HG03469 (cell line): ENCODE results near the gene MPRIP.
"Not testable (repeated sequence)": the region's sequence is repeated elsewhere in the genome, so short reads cannot be mapped to it uniquely, and the experiment has no call there.

Experiments
- ATAC-seq: cut with Tn5 transposase; IDR thresholded peaks from one replicate; pipeline ENCODE4 v1.9.1; 2021; ENCODE audit warnings: mild to moderate bottlenecking, moderate library complexity, moderate number of reproducible peaks; ENCODE audit not compliant: unreplicated experiment

Gene MPRIP

DNA sequence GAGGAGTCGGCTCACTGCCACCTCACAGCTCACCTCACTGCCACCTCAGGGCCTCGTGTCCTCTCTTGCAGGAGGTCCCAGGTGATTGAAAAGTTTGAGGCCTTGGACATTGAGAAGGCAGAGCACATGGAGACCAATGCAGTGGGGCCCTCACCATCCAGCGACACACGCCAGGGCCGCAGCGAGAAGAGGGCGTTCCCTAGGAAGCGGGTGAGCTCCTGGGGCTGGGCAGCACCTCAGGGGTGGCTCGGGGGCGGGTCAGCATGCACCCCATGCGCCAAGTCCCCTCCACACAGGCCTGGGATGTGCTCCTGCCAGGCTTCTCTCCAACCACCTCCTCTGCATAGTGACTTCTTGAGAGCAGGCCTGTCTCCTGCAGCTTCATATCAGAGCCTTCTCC, 100.3 kb downstream of the MPRIP start:
- ATAC-seq: no peak

DNA sequence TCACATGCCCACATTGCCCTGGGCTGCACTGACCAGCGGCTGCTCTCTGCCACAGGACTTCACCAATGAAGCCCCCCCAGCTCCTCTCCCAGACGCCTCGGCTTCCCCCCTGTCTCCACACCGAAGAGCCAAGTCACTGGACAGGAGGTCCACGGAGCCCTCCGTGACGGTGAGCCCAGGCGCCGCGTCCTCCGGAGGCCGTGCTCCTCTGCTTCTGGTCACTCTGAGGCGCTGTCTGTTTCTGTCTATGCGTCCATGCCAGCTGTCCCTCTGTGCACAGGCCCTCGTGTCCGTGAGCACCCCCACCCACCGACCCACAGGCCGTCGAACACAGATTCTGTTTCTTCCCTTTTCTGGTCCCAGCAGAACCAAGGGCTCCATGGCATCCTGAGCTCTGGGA, 101.2 kb downstream of the MPRIP start:
- no peak for ATAC-seq

DNA sequence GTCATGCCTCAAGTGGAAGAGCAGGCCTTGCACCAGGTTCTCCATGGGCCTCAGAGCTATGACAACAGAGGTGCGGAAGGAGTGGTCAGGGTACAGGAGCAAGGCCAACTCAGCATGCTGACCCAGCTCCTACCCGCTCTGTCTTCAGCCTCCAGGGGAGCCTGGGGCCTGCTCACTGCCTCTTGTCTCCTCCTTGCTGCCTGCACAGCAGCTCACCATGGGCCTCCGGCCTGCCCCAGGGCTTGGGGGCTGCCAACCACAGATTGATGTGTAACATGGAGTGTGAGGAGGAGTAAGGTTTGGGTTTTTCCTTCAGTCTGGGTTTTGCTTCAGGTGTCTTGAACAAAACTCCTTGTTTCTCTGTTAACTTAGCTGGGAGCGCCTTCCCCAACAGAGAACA, 101.8 kb downstream of the MPRIP start:
- no peak for ATAC-seq

DNA sequence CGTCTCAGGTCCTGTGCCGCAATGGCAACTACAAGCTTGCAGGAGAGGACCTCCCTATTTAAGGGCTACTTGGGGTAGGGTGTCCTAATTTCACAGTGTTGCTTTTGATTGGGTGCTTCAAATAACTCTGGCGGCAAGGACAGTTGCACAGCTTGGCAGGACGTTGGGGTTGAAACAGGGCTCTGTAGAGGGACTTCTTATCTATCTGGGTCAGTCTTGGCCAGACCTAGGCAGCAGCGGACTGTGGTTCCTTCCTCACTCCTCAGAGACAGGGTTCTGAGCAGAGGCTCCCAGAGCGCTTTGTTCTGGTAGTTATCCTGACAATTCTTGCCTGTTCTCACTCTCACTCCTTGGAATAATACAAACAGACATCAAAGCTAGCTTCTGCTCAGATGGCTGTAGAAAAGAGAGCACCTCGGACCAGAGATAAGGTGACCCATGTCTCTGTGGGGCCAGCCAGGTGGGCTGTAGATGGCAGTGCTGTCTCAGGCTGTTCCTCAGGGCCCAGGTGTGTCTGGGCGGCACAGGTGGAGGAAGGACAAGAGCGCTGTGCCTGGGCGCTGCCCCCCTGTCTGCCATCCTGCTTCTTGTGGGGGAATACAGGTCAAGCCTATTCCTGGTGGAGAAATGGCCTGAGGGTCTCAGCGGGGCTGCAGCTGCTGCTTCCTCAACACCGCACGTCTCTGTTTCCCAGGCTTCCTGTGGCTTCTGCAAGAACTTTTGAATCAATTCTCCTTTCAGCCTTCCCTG, 102.8 kb downstream of the MPRIP start:
- ATAC-seq: no peak

DNA sequence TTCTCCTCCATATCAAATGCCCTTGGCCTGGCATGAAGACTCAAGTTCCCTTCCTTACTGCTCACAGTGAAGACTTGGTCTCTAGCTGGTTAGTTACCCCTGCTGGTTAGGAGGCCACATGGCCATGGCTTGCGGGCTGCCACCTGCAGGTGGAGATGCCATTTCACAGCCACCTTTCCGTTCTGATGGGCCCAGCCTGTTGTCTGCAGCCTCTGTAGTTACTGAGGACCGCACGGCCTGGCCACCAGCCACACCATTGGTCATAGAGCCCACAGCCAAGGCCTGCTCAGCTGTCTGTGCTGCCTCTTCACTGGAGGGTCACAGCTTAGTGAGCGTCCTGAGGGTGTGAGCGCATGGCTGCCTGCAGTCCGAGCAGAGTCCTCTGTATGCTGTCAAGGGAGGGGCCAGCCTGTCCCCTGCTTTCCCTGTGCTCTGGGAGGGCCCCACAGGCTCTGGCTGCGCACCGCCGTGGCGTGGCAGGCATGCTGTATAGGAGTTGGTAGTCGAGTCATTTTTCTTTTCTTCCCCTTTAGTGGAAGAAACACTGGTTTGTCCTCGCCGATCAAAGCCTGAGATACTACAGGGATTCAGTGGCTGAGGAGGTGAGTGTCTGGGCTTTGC, 104.6 kb downstream of the MPRIP start:
- ATAC-seq: no peak

DNA sequence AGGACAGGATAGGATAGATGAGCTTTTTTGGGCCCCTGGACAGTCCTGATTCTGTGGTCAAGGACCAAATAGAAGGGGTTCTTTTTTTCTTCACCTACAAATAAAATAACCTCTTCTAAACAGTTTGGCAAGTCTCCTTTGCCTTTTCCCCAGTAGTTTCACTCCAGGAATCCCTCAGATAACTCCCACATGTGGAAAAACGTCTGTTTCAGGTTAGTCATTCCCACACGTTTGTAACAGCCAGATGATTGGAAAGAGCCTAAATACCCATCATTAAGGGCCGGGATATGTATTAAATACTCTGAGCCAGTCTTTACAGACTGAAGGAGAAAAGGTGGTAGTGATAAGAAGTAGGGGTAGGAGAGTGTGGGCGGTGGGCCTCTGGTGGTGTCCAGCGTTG, 105.6 kb downstream of the MPRIP start:
- no peak for ATAC-seq

DNA sequence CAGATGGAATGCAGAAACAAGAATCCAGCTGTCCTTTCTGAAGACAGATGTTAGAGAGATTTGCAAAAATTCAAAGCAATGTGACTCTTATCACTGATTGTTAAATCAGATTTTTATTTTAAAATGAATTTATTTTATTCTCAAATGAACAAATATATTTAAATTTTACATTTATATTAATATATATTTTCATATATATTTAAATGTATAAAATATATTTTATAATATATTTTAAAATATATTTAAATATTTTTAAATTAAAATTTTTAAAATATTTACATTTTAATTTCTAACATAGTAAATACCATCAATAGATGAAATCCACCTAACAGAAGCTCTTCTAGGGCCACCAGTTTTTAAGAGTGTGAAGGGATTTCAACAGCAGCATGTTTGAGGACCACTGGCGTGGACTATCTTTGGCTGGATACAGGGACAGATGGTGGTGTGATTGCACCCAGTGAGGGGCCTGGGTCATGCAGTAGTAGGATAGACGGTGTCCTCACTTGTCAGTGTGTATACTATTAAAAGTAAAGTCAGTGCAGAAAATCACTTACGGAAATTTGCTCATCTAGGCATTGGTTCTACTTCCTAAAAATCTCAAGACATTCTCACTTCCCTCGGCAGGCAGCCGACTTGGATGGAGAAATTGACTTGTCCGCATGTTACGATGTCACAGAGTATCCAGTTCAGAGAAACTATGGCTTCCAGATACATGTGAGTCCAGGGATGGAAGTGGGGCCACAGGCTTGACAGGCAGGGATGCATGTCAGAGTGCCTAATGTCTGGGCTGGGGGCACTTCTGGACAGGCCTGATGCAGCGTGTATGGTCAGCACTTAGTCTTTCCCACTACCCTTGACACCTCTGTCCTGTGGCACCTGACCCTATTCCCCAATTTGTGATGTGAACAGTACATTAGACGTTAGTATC, 107.5 kb downstream of the MPRIP start:
- ATAC-seq: no peak

DNA sequence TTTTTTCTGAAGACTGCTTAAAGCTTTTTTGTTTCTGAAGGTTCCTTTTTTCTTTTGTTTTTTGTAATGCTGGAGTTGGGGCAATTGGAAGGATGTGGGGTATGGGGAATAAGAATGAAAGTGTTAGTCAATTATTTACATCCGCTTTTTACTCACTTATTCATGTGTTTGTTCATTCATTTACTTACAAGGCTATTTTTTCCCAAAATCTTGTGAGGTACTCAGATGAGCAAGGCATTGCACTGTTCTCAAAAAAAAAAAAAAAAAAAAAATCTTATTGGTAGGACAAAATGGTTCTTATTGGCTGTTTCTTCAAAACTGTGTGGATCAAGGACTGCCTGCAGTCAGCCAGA, 108.2 kb downstream of the MPRIP start:
- no peak for ATAC-seq

DNA sequence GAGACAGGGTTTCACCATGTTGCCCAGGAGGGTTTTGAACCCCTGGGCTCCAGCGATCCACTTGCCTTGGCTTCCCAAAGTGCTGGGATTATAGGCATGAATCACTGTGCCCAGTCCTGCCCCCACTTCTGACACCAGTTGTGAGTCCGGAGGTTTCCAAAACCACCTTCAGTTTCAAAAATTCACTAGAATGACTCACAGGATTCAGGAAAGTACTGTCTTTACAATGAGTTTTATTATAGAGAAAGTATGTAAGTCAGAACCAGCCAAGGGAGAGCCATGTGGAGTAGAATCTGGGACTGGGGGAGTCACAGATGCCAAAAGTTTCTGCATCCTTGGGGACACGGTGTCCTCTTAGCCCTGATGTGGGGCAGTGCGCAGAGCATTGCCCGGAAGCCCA, 108.8 kb downstream of the MPRIP start:
- ATAC-seq: no peak

DNA sequence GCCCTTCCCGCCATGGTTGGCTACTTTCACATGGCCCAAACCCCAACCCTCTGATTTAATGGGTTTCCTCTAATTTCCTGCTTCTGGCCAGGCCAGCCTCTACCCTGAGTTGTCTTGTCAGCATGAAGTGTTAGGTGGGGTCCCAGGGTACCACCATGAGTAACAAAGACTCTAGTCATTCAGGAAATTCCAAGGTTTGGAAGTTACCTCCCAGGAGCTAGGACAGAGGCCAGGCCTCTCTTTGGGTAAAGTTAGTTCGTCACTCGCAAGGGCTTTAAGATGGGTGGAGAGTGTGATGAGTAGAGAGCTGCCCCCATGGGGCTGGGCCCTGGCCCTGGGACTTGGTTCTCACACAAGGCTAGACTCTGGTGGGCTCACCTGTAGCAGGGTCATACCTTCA, 109.3 kb downstream of the MPRIP start:
- no peak for ATAC-seq

DNA sequence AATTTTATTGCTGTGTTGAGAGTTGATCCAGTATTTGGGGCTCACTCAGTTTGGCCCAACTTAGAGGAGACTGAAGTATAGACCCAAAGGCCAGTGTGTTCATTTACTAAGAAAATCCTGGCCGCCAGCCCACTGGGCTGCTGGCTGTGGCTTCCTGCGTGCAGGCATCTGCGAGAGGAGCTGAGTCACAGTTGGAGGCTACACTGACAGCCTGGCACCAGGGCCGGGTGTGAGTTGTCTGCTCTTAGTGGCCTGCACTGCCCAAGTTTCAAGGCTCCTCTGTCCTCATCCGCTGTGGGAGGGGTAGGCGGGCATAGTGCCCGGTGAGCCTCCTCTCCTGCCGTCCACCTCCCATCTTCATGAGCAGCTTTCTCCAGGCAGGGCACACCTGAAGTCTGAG, 109.7 kb downstream of the MPRIP start:
- ATAC-seq: no peak

DNA sequence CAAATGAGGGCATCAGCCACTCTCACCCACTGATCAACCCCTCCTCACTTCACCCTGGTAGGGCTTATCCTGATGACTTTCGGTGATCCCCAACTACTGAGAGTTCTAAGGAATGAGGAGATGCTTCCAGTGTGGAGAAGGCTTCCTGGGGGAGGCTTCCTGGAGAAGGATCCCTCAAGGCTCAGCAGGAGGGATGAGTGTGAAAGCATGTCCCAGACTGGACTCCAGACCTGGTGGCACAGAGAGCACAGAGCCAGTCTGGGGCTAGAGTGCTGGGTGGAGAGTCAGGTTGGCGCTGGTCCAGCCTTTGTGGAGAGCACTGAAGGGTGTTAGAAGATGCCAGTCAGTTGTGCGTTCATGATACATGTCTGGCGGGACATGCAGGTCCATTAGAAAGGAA, 110.1 kb downstream of the MPRIP start:
- no peak for ATAC-seq

DNA sequence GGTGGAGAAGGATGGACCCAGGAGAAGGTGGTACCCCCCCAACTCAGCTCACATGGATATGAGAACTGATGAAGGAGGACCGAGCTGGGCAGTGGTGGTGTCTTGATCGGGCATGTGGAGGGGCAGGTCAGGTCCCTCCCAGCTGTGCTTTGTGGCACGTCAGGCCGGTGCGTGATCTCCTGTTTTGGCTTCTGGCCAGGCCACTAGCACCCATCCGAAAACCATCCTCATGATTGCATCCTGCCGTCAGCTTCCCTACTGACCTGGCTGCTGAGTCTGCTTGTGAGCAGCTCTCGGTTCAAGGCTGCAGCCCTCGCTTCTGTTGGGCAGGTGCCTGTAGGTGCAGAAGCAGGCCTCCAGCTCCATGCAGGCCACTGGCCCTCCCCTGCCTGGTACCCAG, 110.8 kb downstream of the MPRIP start:
- ATAC-seq: no peak

DNA sequence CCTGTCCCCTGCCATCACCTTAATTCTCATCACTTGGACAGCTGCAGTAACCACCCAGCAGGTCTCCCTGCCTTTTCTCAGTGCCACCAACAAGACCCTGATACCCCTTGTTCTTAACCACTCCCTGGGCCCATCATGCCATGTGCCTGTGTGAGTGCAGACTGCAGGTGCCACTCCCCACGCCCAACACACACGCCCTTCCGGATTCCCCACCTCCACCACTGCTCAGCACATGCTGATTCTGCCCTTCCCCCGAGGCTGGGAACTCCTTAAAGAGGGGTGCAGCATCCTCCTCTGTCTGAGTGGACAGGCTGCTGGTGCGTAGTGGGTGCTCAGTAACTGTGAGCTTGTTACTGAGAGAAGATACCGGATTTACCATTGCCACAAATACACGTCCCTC, 111.5 kb downstream of the MPRIP start:
- no peak for ATAC-seq

DNA sequence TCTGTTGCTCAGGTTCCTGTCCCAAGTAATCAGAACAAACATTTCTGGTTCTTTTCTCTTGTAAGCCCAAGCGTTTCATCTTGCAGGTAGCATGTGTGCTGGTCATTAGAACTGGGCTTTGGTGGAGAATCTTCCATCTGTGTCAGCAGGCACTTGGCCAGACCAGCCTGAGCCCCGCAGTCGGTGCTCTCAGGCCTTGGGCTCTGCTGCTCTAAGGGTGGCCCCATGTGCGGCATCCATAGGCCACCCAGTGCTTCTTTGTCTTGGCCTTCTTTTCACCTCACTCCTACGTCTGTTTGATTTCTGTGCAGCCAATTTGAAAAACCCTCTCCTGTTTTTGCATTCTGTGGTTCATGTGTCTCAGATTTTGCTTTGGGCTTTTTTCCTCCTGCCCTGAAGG, 112.3 kb downstream of the MPRIP start:
- no peak for ATAC-seq

DNA sequence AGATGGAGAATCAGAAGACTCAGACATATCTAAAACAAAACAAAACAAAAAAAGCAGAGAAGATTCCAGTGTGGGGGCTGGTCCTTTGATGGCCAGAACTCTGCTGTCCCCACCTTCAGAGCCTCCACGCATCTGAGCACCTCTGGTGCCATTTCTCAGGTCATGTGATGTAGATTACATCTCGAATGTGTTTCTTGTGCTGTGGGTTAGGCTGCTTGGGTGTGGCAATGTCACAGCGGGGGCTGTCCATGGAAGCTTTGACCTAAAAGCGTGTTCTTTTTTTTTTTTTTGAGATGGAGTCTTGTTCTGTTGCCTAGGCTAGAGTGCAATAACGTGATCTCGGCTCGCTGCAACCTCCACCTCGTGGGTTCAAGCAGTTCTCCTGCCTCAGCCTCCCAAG, 112.7 kb downstream of the MPRIP start:
- ATAC-seq: no peak

DNA sequence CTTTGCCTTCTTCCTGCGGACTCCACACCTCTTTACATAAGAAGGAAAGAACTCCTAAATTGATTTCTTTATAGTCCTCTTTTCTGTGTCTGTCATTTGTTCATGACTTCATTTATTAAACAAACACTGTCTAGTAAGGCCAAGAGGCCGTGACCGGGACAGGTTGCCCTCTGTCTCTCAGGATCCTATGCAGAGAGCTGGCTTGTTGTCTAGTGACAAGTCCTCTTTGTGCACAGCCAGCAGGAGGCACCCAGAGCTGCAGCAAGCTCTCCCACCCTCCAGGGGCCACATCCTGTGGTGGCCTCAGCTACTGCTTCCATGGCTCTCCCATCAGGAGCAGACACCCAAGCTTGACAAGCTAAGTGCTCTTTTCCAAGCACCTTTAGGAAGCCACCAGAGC, 113.3 kb downstream of the MPRIP start:
- no peak for ATAC-seq

DNA sequence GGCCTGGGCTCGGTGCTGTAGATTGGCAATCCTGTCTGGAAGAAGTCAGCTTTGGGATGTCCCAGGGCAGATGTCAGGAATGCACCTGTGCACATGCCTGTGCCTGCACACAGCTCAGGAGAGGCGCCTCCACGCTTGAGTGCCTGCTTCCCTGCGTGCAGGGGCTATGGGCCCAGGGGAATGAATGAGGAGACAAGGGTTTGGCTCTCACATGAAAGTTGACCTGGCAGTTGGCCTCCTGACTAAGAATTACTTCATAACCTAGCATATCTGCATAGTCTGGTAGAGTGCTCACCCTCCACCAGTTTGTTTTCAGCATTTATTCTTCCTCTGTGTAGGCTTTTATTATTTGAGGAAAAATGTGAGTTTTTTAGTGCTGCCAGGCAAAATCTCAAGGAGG, 113.8 kb downstream of the MPRIP start:
- no peak for ATAC-seq

DNA sequence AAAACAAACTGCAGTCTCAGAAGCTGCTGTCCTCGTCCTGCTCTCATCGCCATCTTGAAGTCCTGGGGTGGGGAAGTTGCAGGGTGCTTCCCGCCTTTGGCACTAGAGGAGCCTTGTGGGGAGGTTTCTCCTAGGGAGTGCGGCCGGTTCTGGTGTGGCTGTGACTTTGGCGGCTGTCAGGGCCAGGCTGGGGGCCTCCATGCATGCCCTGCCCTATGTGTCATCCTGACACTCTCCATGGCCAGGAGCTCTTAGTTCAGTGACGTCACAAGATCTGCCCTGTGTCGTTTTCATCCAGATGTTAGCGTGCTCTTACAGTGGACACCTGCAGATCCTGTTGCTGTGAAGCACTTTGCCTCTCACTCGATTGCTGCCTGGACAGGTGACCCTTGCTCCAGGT, 114.3 kb downstream of the MPRIP start:
- ATAC-seq: no peak

DNA sequence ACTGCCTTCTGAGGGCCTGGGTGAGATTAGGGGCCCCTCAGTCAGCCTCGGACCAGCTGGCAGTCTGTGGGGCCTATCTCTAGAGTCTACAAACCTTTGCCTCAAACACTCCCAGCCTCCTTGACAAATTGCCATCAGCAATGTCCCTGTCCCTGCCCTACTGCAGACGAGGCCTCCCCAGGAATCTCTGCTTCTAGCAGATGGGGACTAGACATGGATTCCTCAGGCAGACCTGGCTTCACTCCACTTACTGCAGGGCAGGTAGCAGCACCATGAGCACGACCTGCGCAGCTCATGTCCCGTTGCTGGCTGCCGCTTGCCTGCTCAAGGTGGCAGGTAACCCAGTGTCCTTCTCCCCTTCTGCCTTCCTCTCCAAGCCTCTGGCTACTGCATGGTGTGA, 114.8 kb downstream of the MPRIP start:
- ATAC-seq: no peak

DNA sequence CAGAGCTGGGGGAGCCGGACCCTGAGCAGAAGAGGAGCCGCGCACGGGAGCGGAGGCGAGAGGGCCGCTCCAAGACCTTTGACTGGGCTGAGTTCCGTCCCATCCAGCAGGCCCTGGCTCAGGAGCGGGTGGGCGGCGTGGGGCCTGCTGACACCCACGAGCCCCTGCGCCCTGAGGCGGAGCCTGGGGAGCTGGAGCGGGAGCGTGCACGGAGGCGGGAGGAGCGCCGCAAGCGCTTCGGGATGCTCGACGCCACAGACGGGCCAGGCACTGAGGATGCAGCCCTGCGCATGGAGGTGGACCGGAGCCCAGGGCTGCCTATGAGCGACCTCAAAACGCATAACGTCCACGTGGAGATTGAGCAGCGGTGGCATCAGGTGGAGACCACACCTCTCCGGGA, 116.2 kb downstream of the MPRIP start:
- ATAC-seq: not testable (repeated sequence)

DNA sequence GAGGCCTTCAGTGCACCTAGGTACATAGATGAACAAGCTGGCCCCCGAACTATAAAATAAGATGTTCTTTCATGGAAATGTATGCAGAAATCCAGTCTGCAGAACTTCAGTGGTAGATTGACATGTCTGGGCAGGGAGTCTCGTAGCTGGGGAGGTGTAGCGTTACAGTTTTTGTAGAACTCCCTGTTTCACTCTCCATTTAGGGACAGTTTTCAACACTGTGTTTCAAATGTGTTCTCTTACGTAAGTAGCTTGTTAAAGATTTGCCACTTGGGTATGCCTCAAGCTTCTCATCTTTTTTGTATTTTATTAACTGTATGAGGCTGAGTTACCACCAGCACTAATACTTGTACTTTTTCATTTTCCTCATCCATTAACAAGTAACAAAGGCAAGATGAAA, 117.3 kb downstream of the MPRIP start:
- no peak for ATAC-seq
